Measurements from ENCODE around the gene ATP8B1.

Gene ATP8B1

DNA sequence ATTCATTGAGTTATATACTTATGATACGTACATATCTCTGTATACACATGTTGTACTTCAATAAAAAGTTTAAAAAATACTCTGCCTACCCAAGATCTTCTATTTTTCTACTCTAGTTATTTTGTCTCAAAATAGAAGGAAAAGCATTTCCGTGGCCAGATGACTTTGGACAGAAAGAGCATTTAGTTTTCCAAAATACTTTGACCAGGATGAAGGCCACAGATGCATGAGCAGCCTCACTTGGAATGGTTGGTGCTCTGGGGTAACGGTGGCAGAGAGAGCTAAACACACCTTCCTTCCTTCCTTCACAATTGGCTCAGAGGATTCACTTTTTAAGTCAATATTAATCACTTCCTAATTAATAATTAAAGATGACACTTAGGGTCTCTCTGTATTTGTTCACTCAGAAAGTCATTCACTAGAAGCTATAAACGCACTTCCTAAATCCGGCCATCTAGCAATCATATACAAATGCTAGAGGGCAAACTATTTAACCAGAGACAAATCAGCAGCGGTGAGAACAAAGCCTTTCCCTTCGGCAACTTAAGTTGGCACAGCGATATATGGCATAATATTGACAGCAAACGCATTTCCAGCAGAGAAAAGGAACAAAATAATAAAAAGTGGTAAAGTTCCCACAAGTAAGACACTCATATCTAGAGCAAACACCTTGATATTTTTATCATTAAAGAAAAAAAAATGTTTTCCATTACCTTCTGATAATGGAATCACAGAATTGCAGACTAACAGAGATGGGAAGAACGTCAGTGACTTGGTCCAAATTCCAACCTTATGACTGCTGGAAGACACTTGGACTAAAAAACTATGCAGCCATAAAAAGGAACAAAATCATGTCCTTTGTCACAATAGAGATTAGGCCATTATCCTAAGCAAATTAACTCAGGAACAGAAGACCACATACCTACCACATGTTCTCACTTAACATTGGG, 125.6 kb downstream of the ATP8B1 start:
- WGBS (ENCODE audit: extremely low coverage, insufficient coverage, low lambda C conversion rate) = no CpG with 5 or more reads among the region's 10 CpGs
- H3K4me3 ChIP-seq (ENCODE audit: low read length) = no peak overlapping the region
- H3K23ac ChIP-seq (ENCODE audit: low read length) = no peak overlapping the region
- H3K27me3 ChIP-seq (ENCODE audit: insufficient read depth, low read length, poor library complexity) = no peaks in the 10 kb centered on the region
- no peak overlapping the region for H3K27ac ChIP-seq (ENCODE audit: low read depth, low read length)
- no peaks in the 10 kb centered on the region for H3K79me2 ChIP-seq (ENCODE audit: control insufficient read depth, insufficient read depth, low read length)
- H3K4me2 ChIP-seq (ENCODE audit: low read length) = no peak overlapping the region
- no peak overlapping the region for H2AK5ac ChIP-seq (ENCODE audit: low read length)
- H3K4me1 ChIP-seq (ENCODE audit: control insufficient read depth, low read depth, low read length) = no peaks in the 10 kb centered on the region
- no peak overlapping the region for H4K5ac ChIP-seq (ENCODE audit: low read length)
- H3K4ac ChIP-seq (ENCODE audit: low read depth, low read length) = no peak overlapping the region
- H3K18ac ChIP-seq (ENCODE audit: low read length) = no peak overlapping the region
- H3K9ac ChIP-seq (ENCODE audit: low read length) = no peak overlapping the region
- no peak for DNase-seq
- no peak overlapping the region for H2BK120ac ChIP-seq (ENCODE audit: low read depth, low read length)
- H3K36me3 ChIP-seq (ENCODE audit: control insufficient read depth, insufficient read depth, low read length) = no peaks in the 10 kb centered on the region
- H4K8ac ChIP-seq (ENCODE audit: low read depth, low read length) = no peak overlapping the region
- no peak overlapping the region for H3K56ac ChIP-seq (ENCODE audit: low read length)
- H2BK5ac ChIP-seq (ENCODE audit: low read length) = no peak overlapping the region
- H3K79me1 ChIP-seq (ENCODE audit: low read length) = peaks cover 1% of the 10 kb centered on the region
- no peak overlapping the region for H2BK15ac ChIP-seq (replicated peaks; ENCODE audit: low read depth)

DNA sequence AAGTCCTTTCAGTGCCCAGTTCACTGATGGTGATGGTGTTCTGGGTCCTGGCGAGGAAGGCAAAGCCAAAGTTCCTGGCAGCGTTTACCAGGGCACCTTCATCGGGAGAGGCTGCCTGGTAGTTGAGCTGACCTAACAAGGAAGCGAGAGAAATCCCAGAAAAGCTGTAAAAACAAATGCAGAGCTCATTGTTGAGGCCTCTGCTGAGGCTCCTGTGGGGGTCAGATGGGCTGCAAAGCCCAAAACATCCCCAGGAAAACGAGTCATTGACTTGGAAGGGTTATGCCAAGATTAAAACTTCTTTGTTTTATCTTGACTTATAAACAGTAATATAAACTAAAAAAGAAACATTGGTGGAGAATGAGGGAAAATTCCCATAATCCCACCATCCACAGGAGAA, 128.2 kb downstream of the ATP8B1 start:
- Histone ChIP-seq H3K79me2 (ENCODE audit: control insufficient read depth, insufficient read depth, low read length) (no peaks in the 10 kb centered on the region), H3K4me2 (ENCODE audit: low read length) (no peak overlapping the region), H3K4ac (ENCODE audit: low read depth, low read length) (no peak overlapping the region), H3K56ac (ENCODE audit: low read length) (no peak overlapping the region), H2BK15ac (replicated peaks; ENCODE audit: low read depth) (no peak overlapping the region), H3K23ac (ENCODE audit: low read length) (no peak overlapping the region), H3K18ac (ENCODE audit: low read length) (no peak overlapping the region), H2BK5ac (ENCODE audit: low read length) (no peak overlapping the region), H3K79me1 (ENCODE audit: low read length) (peaks cover 1% of the 10 kb centered on the region), H2AK5ac (ENCODE audit: low read length) (no peak overlapping the region), H4K8ac (ENCODE audit: low read depth, low read length) (no peak overlapping the region), H3K36me3 (ENCODE audit: control insufficient read depth, insufficient read depth, low read length) (no peaks in the 10 kb centered on the region), H2BK120ac (ENCODE audit: low read depth, low read length) (no peak overlapping the region), H3K9ac (ENCODE audit: low read length) (no peak overlapping the region), H3K27ac (ENCODE audit: low read depth, low read length) (no peak overlapping the region), H3K4me3 (ENCODE audit: low read length) (no peak overlapping the region), H3K27me3 (ENCODE audit: insufficient read depth, low read length, poor library complexity) (no peaks in the 10 kb centered on the region), H4K5ac (ENCODE audit: low read length) (no peak overlapping the region), H3K4me1 (ENCODE audit: control insufficient read depth, low read depth, low read length) (no peaks in the 10 kb centered on the region)
- no CpG with 5 or more reads among the region's 5 CpGs for WGBS (ENCODE audit: extremely low coverage, insufficient coverage, low lambda C conversion rate)
- DNase-seq = no peak

- H2AK5ac ChIP-seq (ENCODE audit: low read length) = no peak overlapping the region
Observed at GRCh38 chr18:57670046-57670445, 133.1 kb downstream of the ATP8B1 start.

DNA sequence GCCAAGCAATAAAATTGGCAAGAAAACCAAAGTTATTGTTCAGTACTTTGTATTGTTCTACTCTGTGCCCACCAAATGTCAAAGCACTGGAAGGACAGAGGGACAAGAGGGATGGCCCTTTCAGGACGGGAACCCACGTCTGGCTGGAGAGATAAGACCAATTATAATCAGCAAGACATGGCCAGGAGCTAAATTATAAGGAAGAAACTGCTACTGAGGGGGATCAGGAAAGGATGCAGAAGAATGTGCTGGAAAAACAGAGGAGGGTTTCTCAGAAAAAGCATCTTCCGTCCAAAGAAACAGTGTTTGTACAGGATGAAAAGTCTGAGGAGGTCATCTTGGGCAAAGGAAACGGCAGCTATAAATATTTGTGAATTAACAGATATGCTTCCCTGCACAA, 135.1 kb downstream of the ATP8B1 start:
- no peak overlapping the region for H4K5ac ChIP-seq (ENCODE audit: low read length)
- H3K18ac ChIP-seq (ENCODE audit: low read length) = no peak overlapping the region
- H2BK5ac ChIP-seq (ENCODE audit: low read length) = no peak overlapping the region
- no peak overlapping the region for H2BK120ac ChIP-seq (ENCODE audit: low read depth, low read length)
- no peaks in the 10 kb centered on the region for H3K79me1 ChIP-seq (ENCODE audit: low read length)
- no peaks in the 10 kb centered on the region for H3K36me3 ChIP-seq (ENCODE audit: control insufficient read depth, insufficient read depth, low read length)
- no peak overlapping the region for H3K56ac ChIP-seq (ENCODE audit: low read length)
- H3K23ac ChIP-seq (ENCODE audit: low read length) = no peak overlapping the region
- H3K9ac ChIP-seq (ENCODE audit: low read length) = no peak overlapping the region
- no peak overlapping the region for H3K4me2 ChIP-seq (ENCODE audit: low read length)
- H4K8ac ChIP-seq (ENCODE audit: low read depth, low read length) = no peak overlapping the region
- no peak overlapping the region for H2AK5ac ChIP-seq (ENCODE audit: low read length)
- H3K4me1 ChIP-seq (ENCODE audit: control insufficient read depth, low read depth, low read length) = peaks cover 3% of the 10 kb centered on the region
- H3K27ac ChIP-seq (ENCODE audit: low read depth, low read length) = no peak overlapping the region
- H3K27me3 ChIP-seq (ENCODE audit: insufficient read depth, low read length, poor library complexity) = no peaks in the 10 kb centered on the region
- DNase-seq = no peak
- H3K4ac ChIP-seq (ENCODE audit: low read depth, low read length) = no peak overlapping the region
- H3K4me3 ChIP-seq (ENCODE audit: low read length) = no peak overlapping the region
- no peaks in the 10 kb centered on the region for H3K79me2 ChIP-seq (ENCODE audit: control insufficient read depth, insufficient read depth, low read length)
- WGBS (ENCODE audit: extremely low coverage, insufficient coverage, low lambda C conversion rate) = no CpG with 5 or more reads among the region's 4 CpGs
- H2BK15ac ChIP-seq (replicated peaks; ENCODE audit: low read depth) = no peak overlapping the region

More at GRCh38 chr18:57670046-57670445, 133.1 kb downstream of the ATP8B1 start:
- H3K79me2 ChIP-seq (ENCODE audit: control insufficient read depth, insufficient read depth, low read length) = no peaks in the 10 kb centered on the region
- H3K27ac ChIP-seq (ENCODE audit: low read depth, low read length) = no peak overlapping the region
- H4K5ac ChIP-seq (ENCODE audit: low read length) = no peak overlapping the region
- no peak overlapping the region for H3K18ac ChIP-seq (ENCODE audit: low read length)
- H3K23ac ChIP-seq (ENCODE audit: low read length) = no peak overlapping the region
- H4K8ac ChIP-seq (ENCODE audit: low read depth, low read length) = no peak overlapping the region
- no peak overlapping the region for H3K4me2 ChIP-seq (ENCODE audit: low read length)
- no peak overlapping the region for H3K4me3 ChIP-seq (ENCODE audit: low read length)
- H3K36me3 ChIP-seq (ENCODE audit: control insufficient read depth, insufficient read depth, low read length) = no peaks in the 10 kb centered on the region
- H2BK15ac ChIP-seq (replicated peaks; ENCODE audit: low read depth) = no peak overlapping the region
- no peak overlapping the region for H3K9ac ChIP-seq (ENCODE audit: low read length)
- H3K56ac ChIP-seq (ENCODE audit: low read length) = no peak overlapping the region
- no peaks in the 10 kb centered on the region for H3K27me3 ChIP-seq (ENCODE audit: insufficient read depth, low read length, poor library complexity)
- H3K4me1 ChIP-seq (ENCODE audit: control insufficient read depth, low read depth, low read length) = peaks cover 3% of the 10 kb centered on the region
- H3K79me1 ChIP-seq (ENCODE audit: low read length) = peaks cover 1% of the 10 kb centered on the region
- H3K4ac ChIP-seq (ENCODE audit: low read depth, low read length) = no peak overlapping the region
- no peak overlapping the region for H2BK120ac ChIP-seq (ENCODE audit: low read depth, low read length)
- H2BK5ac ChIP-seq (ENCODE audit: low read length) = no peak overlapping the region
- WGBS (ENCODE audit: extremely low coverage, insufficient coverage, low lambda C conversion rate) = no CpG with 5 or more reads among the region's 5 CpGs
- no peak for DNase-seq

DNA sequence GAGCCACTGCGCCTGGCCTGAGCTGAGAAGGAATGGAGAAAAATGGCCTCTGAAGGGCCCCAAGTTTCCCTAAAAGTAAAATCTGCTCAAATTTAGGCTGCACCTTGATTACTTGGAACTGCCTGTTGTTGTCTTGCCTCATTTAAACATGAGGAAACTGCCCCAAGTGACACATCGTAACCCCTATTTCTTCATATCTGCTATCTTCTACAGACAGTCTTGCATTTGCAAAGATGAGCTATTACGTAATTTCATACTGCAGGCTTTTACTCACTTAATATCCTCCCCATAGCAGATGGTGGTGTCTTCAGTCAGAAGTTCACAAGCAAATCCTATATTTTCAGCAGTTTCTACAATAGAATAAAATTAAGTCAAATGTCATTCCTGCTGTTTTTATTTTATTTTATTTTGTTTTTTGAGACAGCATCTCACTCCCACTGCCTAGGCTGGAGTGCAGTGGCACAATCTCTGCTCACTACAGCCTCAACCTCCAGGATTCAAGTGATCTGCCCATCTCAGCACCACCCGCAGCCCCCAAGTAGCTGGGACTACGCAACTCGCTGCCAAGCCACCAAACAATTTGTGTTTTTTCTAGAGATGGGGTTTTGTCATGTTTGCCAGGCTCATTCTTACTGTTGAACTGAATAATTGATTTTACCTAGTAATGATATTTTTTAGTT, 136.2 kb downstream of the ATP8B1 start:
- no peak overlapping the region for H3K4me2 ChIP-seq (ENCODE audit: low read length)
- H3K79me2 ChIP-seq (ENCODE audit: control insufficient read depth, insufficient read depth, low read length) = no peaks in the 10 kb centered on the region
- H3K4ac ChIP-seq (ENCODE audit: low read depth, low read length) = no peak overlapping the region
- no peak overlapping the region for H2BK15ac ChIP-seq (replicated peaks; ENCODE audit: low read depth)
- no peak overlapping the region for H4K5ac ChIP-seq (ENCODE audit: low read length)
- H3K27me3 ChIP-seq (ENCODE audit: insufficient read depth, low read length, poor library complexity) = no peaks in the 10 kb centered on the region
- H2AK5ac ChIP-seq (ENCODE audit: low read length) = no peak overlapping the region
- no peak overlapping the region for H2BK120ac ChIP-seq (ENCODE audit: low read depth, low read length)
- H3K4me3 ChIP-seq (ENCODE audit: low read length) = no peak overlapping the region
- no peak overlapping the region for H3K18ac ChIP-seq (ENCODE audit: low read length)
- no peak overlapping the region for H3K56ac ChIP-seq (ENCODE audit: low read length)
- no peak overlapping the region for H3K27ac ChIP-seq (ENCODE audit: low read depth, low read length)
- no CpG with 5 or more reads among the region's 6 CpGs for WGBS (ENCODE audit: extremely low coverage, insufficient coverage, low lambda C conversion rate)
- peaks cover 3% of the 10 kb centered on the region for H3K4me1 ChIP-seq (ENCODE audit: control insufficient read depth, low read depth, low read length)
- H2BK5ac ChIP-seq (ENCODE audit: low read length) = no peak overlapping the region
- H3K36me3 ChIP-seq (ENCODE audit: control insufficient read depth, insufficient read depth, low read length) = no peaks in the 10 kb centered on the region
- H3K23ac ChIP-seq (ENCODE audit: low read length) = no peak overlapping the region
- H3K79me1 ChIP-seq (ENCODE audit: low read length) = no peaks in the 10 kb centered on the region
- DNase-seq = no peak
- no peak overlapping the region for H4K8ac ChIP-seq (ENCODE audit: low read depth, low read length)
- H3K9ac ChIP-seq (ENCODE audit: low read length) = no peak overlapping the region
